NCI-H524 treated with DMSO at 0.1 percent for 48 hours (cell line): ENCODE results near the gene FIGNL1.

Experiments used
- DNase-seq: peaks from one replicate; lab custom pipeline; 2025; lab: John Stamatoyannopoulos, UW

The FIGNL1 gene

DNA sequence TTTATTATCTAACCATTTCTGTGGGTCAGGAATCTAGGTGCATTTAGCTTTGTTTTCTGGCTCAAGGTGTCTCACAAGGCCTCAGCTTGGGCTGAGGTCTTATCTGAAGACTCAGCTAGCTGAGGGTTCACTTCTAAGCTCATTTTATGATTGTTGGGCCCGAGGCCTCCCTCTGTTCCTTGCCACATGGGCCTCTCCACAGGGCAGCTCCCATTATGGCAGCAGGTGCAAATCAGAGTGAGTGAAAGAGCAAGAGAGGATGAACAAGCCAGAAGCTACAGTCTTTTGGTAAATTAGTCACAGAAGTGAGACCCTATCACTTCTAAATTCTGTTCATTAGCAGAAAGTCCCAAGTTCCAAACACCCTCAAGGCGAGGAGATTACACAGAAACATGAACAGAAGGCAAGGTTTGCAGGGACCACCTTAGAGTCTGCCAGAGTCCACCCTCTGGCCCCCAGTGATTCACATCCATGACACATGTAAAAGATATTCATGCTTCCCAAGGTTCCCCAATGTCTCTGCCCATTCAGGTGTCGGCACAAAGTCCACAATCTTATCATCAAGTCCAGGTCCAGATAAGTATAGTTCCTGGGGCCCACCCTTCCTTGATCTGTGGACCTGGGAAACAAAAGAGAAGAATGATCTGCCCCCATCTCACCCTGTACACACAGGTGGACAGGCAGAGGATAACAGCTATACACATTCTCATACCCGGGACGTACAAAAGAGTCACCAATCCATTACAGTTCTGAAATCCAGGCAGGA lies 23.7 kb downstream of the FIGNL1 start:
- DNase-seq, result no peak

DNA sequence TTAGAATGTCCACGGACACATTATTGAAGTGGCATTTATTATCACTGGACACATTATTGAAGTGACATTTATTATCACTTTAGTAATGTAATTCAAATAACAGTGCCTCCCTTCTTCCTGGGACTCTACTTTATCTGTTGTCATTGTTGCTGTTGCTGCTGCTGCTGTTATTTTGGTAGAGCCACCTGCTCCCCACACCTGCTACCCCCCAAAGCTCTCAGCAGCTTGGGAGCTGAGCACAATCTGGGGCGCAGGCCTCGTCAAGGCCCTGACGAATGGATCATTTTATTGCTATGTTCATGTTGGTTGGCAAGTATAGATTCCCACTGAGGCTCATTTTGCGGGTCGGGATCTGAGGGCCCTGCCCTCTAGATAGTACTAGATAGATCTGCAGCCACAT lies 24.8 kb downstream of the FIGNL1 start:
- DNase-seq, result no peak

DNA sequence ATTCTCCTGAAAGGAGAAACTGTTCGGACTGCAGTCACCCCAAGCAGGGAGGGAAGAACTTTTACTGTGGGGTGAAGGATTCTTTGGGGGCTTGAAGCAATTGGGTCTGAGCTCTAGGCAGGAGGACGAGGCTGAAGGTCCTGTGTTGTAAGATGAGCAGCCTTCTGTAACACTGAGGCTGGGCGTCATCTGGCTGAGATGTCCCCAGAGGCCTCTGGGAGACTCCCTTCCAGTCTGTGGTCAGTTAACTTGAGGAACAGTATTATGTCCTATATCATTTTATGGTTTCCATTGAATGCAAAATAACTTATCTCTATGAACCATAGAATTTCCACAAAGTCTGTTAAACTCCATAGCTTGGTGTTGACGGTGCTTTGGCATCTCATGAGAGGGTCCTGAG lies 26.3 kb downstream of the FIGNL1 start:
- DNase-seq, result no peak

DNA sequence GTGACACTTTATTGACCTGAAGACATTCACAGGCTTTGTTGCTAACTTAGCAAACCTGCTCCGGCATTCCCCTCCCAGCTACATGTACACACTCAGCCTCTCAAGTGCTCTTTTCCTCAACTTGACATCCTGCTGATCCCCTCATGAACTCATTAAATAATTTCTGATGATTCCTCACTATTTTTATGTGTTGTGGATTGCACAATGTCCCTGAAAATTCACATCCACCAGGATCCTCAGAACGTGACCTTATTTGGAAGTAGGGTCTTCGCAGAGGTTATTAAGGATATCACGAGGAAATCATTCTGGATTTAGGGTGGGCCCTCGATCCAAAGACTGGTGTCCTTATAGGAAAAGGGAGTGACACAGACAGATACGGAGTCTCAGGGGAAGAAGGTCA lies 27.3 kb downstream of the FIGNL1 start:
- no peak for DNase-seq

DNA sequence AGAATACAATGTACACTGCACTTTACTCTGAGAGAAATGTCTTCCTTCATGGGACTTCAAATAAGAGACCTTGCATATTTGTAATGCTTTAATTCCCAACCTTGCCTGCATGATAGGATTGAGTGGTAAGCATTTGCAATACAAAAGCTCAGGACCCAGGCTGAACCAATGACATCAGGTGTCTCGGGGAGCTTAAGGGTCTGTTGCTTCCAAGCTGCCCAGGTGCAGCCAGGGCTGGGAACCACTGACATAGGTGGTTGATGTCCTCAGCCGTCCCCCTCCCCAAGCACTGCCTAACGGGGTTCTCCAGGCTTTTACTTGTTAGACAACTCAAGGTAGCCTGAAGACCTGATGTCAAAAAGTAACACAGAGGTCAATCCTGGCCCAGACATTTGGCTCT lies 29.1 kb downstream of the FIGNL1 start:
- no peak for DNase-seq

DNA sequence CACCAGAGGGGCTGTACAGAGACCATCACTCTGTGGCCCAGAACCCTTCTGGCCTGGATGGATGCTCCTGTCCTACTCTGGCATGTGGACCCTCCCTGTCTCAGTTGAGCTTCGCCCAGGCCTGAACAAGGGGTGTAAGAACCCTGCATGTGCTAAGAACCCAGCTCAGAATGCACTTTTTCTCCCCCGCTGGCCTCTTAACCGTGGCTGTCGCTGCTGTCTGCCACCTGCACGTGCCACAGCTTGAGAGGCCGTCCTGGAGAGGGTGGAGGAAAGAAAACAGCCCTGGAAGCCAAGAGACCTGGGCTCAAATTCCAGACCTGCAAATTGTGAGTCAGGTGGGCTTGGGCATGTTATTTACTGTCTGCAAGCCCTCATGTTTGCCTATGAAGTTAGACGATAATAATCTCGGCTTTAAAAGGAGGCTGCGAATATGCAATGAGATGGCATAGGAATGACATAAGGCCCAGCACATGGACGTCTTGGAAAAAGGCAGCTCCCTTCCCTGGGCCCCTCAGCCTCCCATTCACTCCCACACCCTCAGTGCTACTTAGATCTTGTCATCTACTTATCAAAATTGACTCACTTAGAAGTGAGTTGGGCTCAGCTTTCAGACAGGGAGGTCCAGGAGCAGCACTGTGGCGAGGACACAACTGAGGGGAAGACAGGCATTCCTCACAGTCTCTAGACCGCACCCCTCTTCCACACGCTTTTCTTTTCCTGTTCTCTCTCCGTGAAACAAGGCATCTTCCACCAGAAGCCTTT lies 31.4 kb downstream of the FIGNL1 start:
- DNase-seq, result no peak

DNA sequence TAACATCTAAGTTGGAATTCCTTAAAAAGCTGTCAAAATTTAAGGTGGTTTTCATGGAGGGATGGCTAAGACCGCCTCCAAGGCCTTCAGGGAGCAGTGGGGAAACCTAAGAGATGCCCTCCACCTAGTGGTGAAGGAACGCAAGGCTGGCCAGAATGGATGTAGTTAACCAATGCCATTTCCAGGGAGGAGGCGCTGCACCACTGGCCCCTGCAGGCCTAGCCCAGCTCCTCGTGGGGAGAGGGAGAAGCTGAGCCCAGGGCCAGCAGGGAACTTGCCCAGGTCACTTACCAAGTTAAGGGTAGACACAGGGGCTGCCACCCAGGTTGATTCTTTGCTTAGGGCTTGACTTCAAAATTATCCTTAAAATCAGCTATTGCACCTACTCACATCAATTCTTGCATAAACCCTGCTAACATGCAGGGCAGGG lies 32.0 kb downstream of the FIGNL1 start:
- no peak for DNase-seq

DNA sequence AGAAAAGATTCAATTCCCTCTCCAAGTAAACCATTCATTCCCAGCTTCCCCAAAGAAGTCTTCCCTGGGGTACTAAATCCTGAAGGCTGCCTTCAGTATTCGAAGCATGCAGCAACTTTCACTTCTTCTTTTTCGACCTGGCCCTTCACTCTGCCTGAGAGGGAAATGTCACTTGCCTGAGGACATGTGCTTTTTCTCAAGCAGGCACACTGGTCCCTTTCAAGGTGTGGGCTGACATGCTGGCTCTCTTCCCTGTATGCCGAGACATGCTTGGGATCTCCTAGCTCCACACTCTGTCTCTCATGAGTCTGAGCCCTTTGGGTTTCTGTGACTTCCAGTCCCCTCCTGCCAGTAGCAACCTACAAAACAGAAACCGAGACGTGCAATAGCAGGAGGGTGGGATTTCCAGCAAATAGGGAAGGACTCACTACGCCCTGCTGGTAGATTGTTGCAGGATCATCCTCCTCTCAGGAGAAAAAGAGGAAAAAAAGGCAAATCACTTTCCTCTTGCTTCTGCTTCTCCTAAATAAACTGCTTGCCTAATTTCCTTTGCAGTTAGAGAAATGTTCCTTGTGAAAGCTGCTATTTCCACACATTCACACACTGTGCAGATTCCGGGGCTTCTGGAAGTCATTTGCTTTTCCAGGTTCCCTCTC lies 33.5 kb downstream of the FIGNL1 start:
- no peak for DNase-seq

DNA sequence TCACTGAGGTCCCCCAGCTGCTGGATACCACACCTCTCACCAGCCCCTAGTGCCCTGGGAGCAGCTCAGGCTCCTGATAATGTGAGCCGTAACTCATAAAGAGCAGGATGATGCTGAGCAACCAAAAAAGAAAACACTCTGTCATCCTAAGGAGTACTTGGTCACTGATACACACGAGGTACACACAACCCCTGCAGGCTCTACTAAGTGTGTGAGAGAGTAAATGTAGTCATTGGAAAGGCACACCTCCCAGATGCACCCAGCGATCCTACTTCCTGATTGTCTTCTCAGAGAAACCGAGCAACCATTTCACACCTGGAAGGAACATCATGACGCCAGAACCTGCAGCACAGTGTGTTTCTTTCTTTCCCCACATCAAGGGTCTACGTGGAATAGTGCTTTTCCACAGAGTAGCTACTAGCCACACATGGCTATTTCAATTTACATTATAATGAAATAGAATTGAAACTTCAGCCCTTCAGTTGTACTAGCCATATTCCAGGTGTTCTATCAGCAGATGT lies 34.2 kb downstream of the FIGNL1 start:
- DNase-seq, result no peak

DNA sequence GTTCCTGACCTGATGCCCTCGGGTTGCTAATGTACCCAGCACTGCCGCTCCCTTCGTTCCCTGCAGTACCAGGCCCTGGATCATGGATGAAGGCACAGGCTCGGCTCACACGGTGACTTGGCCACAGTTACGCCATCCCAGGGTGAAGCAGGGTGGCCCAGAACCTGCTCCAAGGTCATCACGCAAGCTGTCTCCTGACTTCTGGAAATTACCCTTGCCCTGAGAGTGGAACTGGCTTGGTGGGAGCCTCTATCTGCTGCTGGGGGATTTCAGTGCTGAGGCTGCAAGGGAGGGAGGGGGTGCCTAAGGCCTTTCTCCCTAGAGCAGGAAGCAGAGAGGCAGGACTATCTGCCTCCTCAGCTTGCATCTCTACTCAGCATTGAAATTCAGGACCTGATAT lies 36.6 kb downstream of the FIGNL1 start:
- DNase-seq, result no peak

DNA sequence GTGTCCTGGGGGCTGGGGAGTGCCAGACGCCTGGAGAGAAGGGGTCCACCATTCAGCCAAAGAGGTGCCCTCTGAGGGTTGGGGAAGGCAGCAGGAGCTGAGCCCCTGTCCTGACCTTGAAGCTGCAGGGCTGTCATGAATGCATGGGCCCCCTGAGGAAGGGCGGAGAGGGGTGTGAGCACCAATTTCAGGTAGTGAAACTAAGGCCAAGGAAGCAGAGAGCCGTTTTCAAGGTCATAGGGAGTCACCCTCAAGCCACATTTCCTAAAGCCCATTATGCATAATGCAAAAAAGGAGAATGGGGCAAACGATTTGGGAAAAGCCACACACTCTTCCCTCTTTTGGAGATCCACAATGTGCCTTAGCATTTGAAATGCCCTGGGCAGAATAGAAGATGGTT lies 37.2 kb downstream of the FIGNL1 start:
- DNase-seq, result no peak

DNA sequence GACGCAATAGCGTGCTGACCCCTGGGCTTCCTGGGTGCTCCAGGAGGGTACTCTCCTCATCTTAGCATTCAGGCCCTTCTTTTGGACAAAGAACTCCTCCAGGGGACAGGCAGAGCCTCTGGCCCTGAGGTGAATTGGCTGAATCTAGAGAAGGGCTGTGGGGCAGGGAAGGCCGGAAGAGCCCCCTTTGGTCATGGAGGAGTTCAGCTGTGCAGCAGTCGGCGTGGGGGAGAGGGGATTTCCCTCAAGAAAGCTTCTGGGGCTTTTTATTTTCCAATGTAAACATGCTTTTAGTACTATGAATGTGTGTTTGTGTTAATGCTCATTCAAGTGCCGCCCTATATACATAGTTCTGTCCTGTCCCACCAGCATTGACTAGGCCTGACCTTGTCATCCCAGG lies 38.8 kb downstream of the FIGNL1 start:
- DNase-seq, result no peak

DNA sequence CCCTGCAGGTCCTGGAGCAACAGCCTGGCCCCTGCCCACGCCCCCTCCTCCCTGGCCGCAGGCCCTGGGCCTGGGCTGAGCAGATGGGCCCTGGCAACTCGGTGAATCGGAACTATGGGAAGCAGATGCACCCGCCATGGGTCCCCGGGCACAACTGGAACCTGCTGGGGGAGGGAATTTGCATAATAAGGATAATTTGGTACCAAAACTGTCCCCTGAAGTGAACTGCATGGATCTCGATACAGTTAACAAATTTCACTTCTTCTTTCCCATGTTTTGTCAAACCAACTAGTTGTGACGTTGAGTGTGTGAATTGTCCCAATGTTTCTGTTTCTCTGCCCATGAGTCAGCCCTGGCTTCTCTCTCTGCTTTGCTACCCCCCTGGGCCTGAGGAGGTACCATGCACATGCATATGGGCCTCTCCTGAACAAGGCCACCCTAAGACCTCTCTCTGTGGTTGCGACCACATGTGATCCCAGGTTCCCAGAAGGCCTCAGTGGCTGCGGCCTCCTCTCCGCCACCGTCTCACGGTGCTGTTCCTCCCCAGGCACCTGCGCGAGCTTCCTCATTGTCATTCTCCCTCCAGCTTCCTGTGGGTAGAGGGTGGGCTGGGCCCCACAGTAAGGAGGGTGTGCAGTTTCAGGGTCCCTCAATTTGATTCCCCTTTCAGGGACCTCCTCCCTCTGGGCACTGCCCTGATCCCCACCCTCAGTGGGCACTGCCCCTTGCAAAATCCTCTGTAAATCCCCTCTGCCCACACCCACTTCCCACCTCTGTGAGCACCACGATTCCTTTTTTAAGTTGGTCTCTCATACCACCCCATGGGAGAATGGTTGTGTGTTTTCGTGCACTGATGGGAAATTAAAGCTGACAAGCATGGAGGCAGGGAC lies 40.0 kb downstream of the FIGNL1 start:
- no peak for DNase-seq

DNA sequence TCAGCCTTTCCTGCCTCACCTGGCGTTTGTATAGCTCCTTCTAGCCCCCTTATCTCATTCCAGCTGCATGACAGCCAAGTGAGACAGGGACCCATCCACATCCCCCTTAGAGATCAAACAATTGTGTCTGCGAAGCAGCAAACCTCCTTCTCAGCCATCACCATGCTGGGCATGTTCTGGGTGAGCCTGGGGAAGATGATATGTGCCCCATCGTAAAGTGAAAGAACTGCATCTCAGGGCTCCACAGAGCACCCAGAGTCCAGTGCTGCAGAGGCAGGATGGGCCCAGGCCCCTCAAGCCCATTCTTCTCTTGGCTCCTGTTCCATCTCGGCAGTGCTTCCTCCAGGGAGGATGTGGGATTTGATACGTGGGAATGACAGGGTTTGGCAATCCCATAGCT lies 43.2 kb downstream of the FIGNL1 start:
- DNase-seq, result no peak

DNA sequence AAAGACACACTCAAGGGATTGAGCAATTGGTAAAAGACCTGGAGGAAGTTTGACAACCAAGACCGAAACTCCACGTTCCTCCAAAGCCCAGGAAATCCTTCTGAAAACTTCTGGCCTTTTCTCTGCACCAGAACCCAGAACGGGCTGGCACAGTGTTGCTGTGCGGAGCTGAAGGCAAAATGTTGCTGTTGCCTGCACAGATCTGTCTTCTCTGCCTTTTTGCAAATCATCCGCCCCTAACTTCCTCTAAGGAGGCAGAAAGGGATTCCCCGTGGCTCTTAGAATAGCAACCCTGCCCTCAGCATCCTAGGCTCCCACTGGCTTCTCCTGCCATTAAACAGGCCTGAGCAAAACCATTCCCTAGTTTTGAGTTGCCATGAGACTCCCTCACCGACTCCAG lies 44.9 kb downstream of the FIGNL1 start:
- DNase-seq, result no peak

DNA sequence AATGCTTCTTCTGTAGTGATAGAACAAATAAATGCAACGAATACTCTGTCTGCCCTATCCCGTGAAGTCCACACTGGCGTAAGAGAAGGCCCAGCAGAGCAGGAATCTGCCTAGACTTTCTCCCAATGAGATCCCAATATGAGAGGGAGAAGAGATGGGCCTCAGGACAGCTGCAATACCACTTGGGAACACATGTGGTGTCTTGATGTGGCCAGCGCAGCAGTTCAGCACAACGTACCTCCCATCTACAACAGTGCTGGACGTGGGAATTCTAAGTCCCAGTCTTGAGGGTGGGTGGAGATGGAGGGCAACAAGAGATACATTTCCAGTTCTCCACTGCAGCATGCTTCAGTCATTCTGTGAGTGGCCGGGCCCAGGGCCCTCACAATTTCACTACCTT lies 45.8 kb downstream of the FIGNL1 start:
- no peak for DNase-seq

DNA sequence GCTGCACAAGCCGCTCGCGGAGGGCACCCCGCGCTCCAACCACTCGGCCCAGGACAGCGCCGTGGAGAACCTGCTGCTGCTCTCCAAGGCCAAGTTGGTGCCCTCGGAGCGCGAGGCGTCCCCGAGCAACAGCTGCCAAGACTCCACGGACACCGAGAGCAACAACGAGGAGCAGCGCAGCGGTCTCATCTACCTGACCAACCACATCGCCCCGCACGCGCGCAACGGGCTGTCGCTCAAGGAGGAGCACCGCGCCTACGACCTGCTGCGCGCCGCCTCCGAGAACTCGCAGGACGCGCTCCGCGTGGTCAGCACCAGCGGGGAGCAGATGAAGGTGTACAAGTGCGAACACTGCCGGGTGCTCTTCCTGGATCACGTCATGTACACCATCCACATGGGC lies 50.0 kb downstream of the FIGNL1 start:
- no peak for DNase-seq

DNA sequence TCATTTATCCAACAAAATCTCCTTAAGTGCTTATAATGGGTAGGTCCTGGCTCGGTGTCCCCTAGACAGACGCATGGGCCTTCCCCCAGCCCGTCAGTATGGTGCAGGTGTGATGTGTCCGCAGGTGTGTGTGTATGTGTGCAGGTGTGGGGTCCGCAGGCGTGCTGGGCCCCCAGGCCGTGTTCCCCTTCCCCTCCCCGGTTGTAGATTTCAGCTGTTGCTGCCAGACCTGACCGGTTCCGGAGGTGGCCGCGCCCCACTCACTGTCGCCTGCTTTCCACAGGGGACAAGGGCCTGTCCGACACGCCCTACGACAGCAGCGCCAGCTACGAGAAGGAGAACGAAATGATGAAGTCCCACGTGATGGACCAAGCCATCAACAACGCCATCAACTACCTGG lies 50.5 kb downstream of the FIGNL1 start:
- no peak for DNase-seq

DNA sequence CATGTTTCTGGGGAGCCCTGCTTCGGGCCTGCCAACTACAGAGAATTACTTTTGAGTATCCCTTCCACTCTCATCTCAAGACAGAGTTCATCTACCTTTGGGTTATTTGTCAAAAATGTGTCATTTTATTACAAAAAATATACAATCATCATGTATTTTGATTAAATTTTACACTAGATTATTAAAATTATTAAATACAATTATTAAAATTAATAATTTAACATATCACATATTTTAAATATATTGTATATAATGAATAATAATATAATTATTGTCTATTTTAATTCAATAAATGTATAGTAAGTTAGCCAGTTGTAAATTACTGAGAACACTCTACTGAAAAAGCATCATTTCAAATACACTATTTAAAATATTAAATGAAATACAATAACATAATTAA lies 50.9 kb downstream of the FIGNL1 start:
- no peak for DNase-seq

DNA sequence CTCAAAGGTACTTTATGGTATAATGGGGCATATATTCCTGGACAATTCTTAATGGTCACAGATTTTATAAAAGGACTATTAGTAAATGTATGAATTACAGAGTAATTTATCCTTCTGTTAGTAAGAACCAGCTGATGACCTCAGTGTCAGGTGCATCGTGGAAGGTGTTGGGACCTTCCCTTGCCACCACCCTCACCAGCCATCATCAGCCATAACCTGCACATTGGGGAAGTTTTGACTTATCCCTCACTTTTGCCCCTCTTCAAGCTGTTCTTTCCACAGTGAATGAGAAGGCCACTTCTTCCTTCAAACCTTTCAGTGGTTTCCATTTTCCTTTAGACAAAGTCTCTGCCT lies 52.2 kb downstream of the FIGNL1 start:
- no peak for DNase-seq

DNA sequence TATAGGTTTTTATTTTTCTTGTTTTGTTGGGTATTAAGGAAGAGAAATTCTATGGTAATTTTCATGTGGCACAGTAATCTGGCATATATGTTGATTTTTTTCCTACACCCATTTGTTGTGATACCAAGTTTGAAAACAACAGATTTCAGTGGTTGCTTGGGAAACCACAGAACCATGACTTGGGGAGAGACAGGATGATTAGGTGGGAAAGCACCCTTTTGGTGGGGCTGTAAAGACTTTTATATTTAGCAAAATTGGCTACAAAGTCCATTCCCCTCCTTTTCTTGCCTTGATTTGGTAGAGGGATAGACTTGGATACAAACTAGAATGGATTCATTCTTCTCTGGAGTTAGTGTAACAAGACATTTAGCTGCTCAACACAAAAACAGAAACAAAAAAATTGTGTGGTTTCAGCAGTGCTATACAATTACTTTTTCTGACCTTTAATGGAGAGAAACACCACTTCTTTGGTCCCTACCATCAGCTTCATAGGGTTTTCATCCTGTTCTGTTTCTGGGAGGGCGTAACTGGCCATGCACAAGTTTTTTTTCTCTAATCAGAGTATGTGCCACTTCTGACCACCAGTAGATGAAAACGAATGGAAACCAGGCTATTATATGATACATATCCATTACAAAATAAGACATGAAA lies 52.7 kb downstream of the FIGNL1 start:
- no peak for DNase-seq

DNA sequence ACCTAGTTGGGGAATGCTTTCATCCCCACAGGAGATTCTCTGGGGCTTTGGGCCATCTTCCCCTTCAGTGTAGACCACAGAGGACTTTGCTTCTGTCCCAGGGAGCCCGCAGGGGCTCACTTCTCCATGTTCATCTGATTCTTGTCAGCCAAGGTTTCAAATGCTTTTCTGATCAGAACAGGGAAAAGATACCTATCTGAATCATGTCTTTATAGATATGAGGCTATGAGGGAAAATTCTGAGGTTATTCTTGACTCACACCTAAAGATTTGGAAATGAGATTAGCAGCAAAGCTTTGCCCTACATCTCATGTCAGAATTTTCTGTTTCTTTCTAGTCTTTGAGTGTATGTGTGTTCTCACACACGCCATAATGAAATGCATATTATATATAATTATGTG lies 53.3 kb downstream of the FIGNL1 start:
- DNase-seq, result no peak
